Stimulated activated CD4-positive, alpha-beta T cell treated with anti-CD3 and anti-CD28 coated beads, TNF-alpha, amount 100 ng/mL, for 1 hour (primary cell): Measurements from ENCODE around the gene CNGA4.
"Not testable (repeated sequence)": the region's sequence is repeated elsewhere in the genome, so short reads cannot be mapped to it uniquely, and the experiment has no call there.

Experiments
- DNase-seq, 3 donors: peaks; one replicate each; pipeline ENCODE4 v3.0.0-alpha.2; 2020; ENCODE audit warnings: low read depth in 3 of 3, low spot score in 1 of 3

The CNGA4 gene

GRCh38 chr11:6258571-6259081 is 19.7 kb downstream of the CNGA4 start:
- DNase-seq: no peak

DNA sequence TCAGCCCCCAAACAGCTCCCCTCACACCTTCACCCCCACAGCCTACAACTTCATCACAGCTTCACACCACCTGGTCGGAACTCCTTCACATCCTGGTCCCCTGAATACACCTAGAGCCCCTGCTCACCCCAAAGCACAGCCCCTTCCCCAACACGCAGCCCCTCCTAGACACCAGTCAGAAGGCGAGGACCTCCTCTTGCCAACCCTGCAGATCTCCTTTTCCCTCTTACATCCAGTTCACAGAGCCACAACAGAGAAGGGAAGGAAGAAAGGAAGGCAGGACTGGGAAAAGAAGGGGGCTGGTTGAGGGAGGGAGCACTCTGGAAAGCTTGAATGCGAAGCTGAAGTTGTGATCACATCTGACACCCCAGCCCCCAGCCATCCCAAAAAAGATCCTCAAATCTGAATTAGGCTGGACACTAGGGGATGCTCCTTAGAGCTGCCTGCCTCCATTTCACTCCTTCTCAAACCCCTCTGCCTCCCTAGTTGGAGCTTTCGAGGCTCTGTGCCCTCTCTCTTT is 21.4 kb downstream of the CNGA4 start:
- no peak for DNase-seq

DNA sequence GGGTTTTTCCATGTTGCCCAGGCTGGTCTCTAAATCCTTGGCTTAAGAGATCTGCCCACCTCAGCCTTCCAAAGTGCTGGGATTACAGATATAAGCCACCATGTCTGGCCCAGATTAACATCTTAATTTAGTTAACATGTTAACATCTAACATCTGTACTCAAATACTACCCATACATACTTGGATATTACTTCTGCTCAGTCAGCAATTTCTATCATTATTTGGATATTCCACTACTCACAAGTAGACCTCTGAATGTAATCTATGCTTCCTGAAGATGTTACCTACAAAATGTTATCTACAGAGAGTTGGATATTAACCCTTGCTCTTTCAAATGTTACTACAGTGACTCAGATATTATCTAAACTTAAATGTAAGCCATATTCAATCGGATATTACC is 24.8 kb downstream of the CNGA4 start:
- no peak for DNase-seq

GRCh38 chr11:6268820-6269219 is 29.9 kb downstream of the CNGA4 start:
- no peak for DNase-seq

DNA sequence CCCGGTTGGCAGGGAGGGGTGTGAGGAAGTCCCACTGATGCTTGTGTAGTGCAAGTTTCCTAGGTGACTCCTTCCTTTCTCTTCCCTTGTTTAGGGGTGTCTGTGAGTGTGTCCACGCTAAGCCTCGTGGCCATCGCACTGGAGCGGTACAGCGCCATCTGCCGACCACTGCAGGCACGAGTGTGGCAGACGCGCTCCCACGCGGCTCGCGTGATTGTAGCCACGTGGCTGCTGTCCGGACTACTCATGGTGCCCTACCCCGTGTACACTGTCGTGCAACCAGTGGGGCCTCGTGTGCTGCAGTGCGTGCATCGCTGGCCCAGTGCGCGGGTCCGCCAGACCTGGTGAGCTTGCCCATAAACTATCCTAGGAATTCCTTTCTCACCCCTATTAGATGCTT is 31.1 kb downstream of the CNGA4 start:
- DNase-seq: no peak

DNA sequence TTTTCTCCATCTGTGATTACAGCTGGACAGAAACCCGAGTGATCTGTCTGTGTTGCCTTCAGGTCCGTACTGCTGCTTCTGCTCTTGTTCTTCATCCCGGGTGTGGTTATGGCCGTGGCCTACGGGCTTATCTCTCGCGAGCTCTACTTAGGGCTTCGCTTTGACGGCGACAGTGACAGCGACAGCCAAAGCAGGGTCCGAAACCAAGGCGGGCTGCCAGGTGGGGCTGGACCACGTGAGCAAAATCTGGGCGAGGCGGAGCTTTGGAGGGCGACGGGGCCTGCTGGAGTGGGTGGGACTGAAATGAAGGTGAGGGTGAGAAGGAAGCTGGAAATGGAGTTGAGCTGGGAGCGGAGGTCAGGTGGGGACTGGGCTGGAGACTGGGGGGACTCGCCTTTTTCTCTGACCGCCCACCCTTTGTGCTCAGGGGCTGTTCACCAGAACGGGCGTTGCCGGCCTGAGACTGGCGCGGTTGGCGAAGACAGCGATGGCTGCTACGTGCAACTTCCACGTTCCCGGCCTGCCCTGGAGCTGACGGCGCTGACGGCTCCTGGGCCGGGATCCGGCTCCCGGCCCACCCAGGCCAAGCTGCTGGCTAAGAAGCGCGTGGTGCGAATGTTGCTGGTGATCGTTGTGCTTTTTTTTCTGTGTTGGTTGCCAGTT is 31.8 kb downstream of the CNGA4 start:
- DNase-seq: no peak

DNA sequence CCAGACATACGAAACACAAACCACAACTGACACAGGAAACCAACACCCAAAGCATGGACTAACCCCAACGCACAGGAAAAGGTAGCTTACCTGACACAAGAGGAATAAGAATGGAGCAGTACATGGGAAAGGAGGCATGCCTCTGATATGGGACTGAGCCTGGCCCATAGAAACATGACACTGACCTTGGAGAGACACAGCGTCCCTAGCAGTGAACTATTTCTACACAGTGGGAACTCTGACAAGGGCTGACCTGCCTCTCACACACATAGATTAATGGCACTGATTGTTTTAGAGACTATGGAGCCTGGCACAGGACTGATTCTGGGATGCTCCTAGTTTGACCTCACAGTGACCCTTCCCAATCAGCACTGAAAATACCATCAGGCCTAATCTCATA is 32.7 kb downstream of the CNGA4 start:
- DNase-seq: no peak

GRCh38 chr11:6273188-6273587 is 34.3 kb downstream of the CNGA4 start:
- DNase-seq: no peak

- DNase-seq: not testable (repeated sequence)
Observed at GRCh38 chr11:6280809-6281208, 41.9 kb downstream of the CNGA4 start.

DNA sequence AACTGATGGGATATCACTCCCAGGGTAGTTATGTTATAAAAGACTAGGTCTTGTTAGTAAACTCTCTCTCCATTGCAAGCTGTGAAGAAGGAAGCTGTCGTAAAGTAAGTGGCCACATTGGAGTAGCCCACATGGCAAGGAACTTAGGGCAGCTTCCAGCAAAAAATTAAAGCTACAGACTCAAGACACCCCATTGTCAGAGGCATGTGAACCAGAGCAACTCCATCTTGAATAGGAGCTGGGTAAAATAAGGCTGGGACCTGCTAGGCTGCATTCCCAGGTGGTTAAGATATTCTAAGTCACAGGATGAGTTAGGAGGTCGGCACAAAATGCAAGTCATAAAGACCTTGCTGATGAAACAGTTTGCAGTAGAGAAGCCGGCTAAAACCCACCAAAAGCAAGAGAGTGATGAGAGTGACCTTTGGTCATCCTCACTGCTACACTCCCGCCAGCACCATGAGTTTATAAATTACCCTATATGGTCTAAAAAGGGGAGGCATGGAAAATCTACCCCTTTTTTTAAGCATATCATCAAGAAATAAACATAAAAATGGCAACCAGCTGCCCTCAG is 44.6 kb downstream of the CNGA4 start:
- no peak for DNase-seq

GRCh38 chr11:6284250-6284649 is 45.4 kb downstream of the CNGA4 start:
- DNase-seq: no peak

GRCh38 chr11:6285019-6285418 is 46.1 kb downstream of the CNGA4 start:
- DNase-seq: no peak
